HG03103 (cell line): ENCODE measurements around the gene GLYATL1.

ENCODE experiments used
- ATAC-seq: cut with Tn5 transposase; IDR thresholded peaks from one replicate; pipeline ENCODE4 v1.9.1; 2021; ENCODE audit warnings: low read depth; ENCODE audit not compliant: unreplicated experiment

The GLYATL1 gene, protein sequence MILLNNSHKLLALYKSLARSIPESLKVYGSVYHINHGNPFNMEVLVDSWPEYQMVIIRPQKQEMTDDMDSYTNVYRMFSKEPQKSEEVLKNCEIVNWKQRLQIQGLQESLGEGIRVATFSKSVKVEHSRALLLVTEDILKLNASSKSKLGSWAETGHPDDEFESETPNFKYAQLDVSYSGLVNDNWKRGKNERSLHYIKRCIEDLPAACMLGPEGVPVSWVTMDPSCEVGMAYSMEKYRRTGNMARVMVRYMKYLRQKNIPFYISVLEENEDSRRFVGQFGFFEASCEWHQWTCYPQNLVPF

DNA sequence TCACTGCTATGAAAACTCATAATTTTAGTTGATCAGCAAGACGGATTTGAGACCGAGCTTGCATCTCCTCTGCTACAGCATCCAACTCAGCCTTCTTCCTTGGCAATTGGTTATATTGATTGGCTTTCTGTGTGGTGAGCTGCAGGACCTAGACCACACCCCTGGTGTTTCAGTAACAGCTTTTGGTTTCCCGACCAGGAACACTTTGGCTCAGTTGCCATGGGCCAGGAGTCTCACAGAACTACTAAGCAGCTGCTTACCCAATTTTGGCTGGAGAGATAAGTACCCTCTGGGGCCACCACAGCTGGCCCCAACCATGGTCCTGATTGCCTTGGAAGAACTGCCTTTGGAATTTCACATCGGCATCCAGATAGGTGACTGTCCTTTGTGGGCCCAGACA is at the start of gene GLYATL1:
Gene GLYATL1, plus strand, starts transcription at position 212 of the 400 bp plus-strand sequence. CDS start 7,600 bp downstream, outside the sequence.
- no peak for ATAC-seq

DNA sequence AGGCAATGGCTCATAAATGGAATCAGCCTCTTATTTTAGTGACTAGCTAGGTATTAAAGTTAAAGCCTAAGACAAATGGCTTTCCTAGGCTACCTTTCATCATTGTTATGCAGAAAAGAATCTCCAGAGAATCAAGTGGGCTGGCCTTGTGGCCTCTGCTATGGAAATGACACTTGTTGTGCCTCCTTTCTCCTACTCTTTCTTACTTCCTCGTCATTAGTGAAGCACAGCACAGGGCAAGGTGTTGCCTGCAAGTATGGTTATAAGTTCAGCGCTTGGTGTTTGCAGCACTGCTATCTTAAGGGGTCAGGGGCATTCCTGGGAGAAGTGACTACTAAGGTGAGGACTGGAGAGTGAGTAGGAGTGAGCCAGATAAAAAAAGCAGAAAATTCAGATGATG is 45.4 kb upstream of the GLYATL1 start:
- no peak for ATAC-seq

DNA sequence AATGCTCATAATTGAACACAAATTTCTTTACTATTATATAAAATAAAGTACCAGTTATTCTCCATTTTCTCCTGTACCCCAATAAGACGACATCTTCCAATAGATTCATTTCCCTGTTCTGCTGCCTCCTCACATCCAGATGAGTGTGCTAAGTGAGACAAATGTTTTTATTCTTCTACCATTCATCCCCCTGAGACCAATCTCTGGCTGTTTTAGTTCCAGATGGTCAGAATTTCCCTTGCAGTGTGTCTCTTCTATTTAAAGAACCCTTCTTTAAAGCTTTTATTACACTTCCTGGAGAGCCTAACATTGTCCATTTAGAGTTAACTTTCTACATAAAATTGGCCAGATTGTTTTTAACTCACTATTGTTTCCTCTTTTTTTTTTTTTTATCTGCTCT is 41.2 kb upstream of the GLYATL1 start:
- no peak for ATAC-seq

DNA sequence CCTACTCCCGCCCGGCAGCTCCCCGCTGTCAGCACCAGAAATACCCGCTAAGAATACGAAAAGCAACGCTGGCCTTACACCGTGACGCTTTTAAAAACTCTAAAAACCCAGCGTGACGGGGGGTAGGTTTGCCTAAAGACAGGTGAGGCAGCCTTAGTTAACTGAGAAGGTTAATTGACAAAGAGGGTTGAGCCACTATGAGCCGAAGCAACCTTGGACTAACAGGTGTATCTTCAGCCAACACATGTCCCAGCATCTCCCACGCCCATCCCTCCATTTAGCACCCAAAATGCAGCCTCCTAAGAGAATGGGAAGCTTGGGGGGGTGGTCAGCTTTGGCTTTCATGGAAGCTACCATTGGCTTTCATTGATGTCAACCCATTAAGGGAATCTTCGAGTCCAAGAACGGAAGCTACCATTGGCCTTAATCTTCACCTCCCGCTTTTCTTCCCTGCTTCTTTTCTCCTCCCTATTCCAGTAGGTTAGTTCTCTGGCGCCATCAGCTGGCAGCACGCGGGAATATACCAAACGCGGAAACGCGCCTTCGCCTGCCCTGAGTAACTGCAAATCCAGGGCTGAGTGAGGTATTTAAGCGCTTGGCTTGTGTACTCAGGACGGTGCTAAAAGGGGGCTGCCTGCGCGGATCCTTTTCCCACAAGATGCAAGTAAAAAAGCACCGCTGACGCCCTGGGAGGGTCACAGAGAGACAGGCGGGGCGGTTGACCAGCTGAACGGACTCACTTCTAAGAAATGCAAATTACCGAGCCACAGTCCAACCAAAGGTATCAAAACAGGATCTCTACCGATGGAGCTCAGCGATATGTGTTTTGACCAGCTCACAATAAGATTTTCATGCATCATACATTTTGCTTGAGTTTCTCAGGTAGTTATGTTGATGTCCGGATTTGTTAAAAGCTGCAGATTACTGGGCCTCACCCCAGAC is 38.5 kb upstream of the GLYATL1 start:
- peak; percentile 49 for ATAC-seq

DNA sequence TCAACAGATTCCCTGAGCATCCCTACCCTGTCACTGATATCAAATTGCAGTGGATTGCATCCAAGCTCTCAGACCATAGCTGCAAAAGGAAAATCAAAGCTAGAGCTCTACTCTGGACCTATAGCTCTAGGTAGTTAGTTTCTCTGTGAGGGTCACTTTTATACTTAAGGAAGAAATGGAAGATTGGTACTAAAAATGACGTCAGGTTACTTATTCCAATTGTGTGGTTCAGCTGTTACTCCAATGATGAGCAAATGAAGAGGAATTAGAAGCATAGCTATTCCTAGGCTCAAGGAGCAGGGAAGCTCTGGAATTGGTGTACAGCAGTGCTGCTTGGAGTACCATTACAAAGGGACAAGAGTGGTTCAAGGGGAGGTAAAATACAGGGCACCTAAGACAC is 36.4 kb upstream of the GLYATL1 start:
- no peak for ATAC-seq

DNA sequence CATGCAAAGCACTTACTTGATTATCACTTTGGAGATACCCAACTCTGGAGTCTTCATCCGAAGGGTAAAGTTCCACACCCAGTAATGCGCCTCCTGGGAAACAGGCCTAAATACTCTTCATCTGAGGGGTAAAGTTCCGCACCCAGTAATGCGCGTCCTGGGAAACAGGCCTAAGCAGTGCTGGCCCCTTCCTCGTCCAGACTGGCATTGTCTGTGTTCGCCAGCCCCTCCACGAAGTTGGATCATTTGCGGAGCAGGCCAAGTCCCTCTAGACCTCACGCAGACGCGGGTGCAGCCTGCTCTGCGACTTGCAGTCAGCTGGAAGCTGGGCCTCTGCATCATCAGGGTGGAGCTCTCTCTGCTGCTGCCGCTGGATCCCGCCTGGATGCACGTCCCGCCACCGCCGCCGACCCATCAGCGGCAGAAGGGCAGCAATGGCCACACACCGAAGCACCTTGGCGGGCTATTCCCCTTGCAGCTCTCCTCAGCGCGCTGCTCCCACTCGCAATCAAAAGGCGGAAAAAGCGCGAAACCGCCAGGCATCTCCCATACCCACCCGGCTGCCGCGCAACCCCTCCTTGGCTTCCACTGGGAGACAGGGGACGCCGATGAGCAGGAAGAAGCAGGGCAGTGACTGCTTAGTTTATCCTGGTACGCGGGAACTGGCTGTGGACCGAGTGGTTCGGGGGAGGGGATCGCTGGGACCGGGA is 34.1 kb upstream of the GLYATL1 start:
- no peak for ATAC-seq

DNA sequence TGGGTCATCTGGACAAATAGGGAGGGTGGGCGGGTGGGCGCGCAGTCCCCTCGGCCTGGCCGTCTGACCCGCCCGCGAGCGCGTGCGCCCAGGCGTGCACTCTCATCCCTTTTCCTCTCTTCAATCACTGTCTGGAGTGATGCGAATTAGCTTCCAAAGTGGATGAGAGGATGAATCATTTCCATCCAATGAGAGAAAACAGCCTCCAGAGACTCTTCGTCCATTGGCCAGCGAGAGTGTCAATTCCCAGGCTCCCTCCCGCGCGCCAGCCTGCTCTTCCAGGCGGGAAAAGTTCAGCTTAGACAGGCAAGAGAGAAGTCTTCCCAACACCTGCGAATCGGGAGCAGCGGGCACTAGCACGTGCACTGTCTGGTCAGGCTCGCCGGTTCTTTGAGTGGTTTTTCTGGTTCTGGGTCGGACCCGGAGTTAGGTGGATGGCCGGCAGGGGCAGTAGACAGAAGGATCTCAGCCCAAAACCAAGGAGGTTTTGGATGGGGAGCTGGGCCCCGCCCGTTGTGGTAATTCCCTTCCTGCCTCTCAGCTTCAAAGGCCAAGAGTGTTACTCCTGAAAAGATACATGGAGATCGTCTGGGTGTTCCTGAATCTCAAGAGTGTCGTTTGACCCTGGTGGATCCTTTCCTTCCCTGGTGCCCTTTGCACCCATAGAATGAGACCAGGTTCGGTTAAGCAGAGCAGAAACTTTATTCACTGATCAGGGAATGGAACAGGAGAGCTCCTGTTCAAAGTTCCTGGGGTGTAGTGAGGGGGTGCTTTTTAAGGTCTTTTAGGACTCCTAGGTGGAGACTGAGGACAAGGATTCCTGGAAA is 33.4 kb upstream of the GLYATL1 start:
- no peak for ATAC-seq

DNA sequence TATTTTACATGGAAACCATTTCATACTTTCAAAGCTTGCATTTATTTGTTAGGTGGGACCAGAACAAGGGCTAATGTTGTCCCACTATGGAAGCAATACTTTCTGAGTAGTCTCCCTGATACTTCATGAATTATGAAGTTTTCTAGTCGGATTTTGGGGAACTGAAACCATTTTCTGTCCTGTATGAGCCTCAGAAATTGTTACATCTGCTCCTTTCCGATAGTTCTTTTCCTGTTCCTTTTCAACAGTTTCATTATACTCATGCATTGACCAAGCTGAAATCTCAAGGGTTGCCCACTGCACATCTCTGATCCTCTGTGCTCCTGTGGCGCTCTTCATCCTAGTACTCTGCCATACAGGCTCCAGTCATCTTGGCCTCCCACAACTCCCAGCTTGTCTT is 31.5 kb upstream of the GLYATL1 start:
- ATAC-seq, result peak; percentile 63

DNA sequence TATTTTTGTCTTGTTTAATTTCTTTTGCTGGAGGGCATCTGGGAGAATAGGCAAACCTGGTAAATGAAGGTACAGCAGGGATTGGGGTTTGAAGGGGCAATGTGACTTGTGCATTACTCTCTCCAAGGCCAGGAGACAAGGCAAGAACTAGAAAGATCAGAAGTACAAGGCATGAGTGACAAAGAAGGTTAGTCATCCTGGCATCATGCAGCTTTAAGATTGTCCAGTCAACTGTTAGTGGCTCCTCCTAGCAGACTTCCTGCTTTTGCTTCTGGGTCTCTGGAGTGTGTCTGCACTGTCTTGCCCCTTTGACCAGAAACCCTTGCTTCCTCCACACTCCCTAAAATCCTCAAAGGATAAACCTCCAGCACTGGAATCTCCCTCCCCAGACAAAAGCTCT is 27.2 kb upstream of the GLYATL1 start:
- ATAC-seq, result no peak

DNA sequence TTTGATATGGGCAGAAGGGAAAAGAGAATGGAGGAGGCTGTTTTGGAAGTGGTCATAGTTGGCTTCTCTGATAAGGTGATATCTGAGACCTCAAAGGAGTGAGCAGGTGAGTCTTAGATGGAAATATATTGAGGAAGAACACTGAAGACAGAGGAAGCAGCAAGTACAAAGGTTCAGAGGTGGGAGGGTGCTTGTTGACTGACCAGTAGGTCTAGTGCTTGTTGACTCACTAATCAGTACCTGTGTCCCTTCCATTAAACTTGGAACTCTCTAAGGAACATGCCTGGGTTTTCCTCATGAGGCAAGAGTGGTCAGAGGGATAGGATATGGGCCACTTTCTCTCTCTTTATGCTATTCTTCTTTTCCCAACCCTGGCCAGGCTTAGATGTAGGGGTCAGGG is 25.6 kb upstream of the GLYATL1 start:
- no peak for ATAC-seq

DNA sequence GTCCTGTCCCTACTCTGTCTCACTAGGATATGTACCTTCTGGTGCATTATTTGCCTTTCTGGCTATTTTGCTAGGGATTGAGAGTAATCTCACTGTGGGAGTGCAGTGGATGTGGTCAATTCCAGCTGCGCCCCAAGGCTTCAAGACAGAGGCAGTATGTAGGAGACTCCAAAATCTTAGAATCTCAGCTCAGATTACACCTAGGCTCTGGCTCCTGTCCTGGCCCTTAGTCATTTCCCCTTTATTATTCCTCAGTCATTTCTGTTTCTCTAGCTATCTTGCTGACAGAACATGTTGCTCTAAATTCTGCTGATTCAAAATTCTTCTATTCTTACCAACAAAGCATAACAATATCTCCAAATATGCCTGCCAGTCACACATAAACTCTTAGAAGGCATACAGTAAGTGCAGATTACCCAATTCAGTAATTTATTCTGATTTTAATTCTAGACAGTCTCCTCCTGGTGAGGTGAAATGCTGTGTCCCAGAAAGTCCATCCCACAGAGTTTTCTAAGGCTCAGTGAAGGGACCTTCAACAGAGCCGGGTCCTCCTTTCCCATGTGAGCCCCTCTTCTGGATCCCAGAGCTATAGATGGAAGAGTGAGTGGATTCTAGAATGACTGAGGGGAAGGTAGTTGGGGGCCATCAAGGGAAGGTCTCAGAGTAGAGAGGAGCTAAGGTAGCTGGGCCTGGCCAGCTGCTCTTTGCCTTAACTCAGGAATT is 24.3 kb upstream of the GLYATL1 start:
- no peak for ATAC-seq

DNA sequence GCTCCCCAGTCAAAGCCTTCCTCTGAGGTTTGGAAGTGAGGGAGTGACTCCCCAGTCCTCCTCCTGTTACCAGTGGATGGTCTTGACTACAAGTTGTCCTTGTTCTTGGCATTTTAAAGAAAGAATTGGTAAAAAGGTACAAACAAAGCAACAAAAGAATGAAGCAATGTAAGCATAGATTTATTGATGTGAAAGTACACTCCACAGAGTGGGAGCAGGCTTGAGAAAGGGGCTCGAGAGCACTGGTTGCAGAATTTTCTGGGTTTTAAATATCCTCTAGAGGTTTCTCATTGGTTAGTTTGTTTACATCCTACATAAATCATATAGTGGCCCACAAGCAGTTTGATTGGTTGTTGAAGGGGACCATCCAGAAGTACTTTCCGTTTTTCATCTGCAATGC is 22.7 kb upstream of the GLYATL1 start:
- no peak for ATAC-seq

DNA sequence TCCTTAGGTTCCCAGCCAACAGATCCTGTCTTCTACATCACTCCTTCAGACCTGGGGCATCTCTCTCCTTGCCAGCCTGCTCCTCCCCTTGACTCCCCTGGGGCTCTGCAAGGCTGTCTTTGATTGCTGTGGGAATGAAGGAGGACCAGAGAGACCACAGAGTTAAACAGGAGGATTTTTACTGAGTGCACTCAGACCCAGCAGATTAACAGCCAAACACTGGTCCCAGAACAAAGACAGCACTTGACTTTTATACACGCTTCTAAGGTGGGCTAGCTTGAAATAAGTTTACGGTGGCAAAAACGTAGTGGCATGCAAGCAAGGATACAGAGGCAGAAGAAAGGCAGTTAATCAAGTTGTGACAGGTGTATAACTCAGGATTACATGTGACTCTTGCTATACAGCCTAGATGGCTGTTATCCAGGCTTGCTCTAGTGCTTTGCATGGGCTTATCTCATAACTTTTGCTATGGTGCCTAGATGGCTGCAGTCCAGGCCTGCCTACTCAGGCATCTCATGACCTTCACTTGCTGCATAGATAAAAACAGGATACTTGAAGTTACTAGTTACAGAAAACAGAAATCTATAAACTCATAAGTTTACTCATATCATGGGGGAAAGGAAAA is 22.0 kb upstream of the GLYATL1 start:
- no peak for ATAC-seq

DNA sequence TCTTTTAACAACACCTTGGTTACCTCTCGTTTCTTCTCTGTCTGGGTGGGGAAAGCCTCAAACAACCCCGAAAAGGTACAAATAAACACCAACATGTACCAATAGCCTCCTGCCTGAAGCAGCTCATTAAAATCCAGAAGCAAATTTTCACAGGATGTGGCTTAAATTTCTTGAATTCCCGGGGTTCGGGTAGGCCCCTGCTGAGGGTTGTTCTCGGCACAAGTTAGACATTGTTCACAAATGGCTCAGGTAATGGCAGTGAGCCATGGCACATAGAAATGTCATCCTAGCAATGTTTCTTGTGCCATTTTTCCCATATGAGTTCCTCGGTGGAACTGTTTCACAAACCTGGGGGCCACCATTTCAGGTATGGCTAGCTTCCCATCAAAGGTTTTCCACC is 19.7 kb upstream of the GLYATL1 start:
- ATAC-seq, result no peak

DNA sequence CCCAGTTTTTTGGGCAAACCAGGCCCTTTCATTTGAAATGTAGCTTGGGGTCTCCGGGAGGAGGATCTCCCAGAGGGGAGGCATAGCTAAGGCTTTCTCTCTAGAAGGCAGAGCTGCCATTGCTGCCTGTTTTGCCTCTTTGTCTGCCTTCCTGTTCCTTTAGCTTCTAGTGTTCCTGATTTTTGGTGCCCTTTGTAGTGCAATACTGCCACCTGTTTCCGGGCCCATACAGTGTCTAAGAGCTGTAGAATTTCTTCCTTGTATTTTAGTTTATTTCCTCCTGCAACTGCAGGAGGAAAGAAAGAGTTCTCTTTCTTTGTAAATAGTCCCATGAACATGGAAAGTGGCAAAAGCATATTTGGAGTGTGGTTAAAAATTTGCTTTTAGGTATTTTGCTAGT is 19.3 kb upstream of the GLYATL1 start:
- no peak for ATAC-seq

DNA sequence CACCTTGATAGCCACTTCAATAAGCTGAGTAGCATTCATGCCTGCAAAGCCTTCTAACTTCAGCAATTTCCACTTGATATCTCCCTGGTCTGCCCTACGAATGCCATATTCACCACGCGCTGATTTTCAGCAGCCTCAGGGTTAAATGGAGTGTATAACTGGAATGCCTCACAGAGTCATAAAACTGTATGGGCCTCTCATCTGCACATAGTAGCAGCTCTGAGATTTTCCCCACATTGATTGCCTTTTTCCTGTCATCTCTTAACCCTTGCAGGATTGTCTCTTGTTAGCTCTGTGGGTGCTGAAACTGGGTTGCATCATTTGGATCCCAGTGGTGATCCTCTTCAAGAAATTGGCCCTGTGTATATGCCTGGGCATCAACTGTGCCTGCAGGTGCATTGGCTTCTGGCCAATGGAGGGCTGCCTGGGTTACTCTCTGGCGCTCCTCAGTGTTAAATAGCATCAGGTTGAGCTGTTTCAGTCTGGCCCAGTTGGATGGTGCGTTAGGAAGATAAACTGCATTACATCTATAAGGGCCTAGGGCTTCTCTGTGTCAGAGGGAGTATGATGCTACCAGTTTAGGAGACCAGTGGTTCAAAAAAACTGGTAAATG is 17.4 kb upstream of the GLYATL1 start:
- no peak for ATAC-seq

DNA sequence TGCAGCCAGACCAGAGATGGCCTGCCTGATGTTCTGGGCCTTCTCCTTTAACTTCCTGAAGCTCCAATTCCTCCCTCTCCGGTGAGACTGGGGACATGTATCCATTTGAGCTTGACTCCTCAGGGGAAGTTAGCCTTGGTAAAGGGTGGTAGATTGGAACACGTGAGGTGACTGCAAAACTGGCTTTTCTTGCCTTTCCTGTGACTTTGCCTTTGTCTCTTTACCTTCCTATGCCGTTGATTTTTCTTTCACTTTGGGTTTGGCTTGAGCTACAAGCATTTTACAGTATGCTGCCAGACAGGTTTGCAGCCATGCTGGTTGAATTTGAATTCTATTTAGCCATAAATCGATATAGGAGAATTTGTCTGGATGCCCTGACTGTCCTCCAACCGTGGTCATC is 16.8 kb upstream of the GLYATL1 start:
- no peak for ATAC-seq

DNA sequence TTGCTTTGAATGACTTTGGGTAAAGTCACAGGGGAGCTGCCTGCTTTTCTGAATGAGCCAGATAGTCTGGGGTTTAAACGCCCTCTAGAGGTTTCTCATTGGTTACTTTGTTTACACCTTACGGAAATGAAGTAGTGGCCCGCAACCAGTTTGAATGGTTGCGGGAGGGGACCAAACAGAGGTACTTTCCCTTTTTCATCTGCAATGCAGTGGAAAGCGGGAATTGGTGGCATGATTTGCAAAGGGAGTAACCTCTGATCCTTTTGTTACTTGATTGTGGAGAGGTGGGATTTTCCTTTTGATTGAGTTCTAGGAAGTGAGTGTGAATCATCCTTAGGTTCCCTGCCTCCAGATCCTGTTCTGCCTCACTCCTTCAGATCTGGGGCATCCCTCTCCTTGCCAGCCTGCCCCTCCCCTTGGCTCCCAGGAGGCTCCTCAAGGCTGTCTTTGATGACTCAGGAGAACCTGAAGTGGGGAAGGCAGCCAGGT is 15.9 kb upstream of the GLYATL1 start:
- peak; percentile 93 for ATAC-seq

DNA sequence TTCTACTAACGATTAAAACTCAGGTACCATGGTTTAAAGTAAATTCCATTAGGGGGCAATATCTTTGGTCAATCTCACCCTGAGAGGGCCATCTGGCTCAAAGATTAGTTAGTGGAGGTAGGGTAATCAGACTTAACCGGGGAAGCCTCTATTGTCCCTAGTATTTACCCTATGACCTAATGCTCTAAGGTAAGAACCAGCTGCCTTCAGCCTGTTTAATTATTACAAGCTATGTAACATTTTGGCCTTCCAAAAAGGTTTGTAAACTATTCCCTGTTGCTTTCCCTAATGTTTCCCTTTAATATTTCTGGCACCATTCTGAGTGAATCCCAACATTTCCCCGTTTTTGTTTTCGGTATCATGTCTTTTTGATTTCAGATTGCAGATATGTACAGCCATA is 15.1 kb upstream of the GLYATL1 start:
- ATAC-seq, result no peak
